ENCODE results near the gene DAPK2. TPM values are rescaled to one million over a fixed set of nuclear protein-coding genes. Genes with fewer than 3 reads are reported as not detected.

The DAPK2 gene
- total and polyA plus RNA-seq, 3 donors from 2014 or later: 3.6 to 7.7 (median 5.9) TPM

GRCh38 chr15:64003182-64003581, 43.1 kb downstream of the DAPK2 start:
- 85 to 91% methylated on average over 4 of the region's 4 CpGs for WGBS, 2 donors
- Histone ChIP-seq H3K4me3 (no peak overlapping the region), H3K4me1 (peaks cover 11% of the 10 kb centered on the region), H3K36me3 (ENCODE audit: low read depth, missing control alignments) (no peaks in the 10 kb centered on the region), H3K27me3 (no peaks in the 10 kb centered on the region), H3K9me3 (no peaks in the 10 kb centered on the region), H3K27ac (no peak overlapping the region)
- no peak for DNase-seq
- TF ChIP-seq CTCF (IDR thresholded peaks at IDR 0.05) (no peak), POLR2A (IDR thresholded peaks at IDR 0.05) (no peak)
- intact Hi-C loops (cut with DNase I; ENCODE audit: low total_unique reads): no loop called here

- TF ChIP-seq CTCF (IDR thresholded peaks at IDR 0.05): no peak
- TF ChIP-seq POLR2A (IDR thresholded peaks at IDR 0.05): no peak
Measured at GRCh38 chr15:64001148-64001547, 45.1 kb downstream of the DAPK2 start.

GRCh38 chr15:64000183-64000951, 45.9 kb downstream of the DAPK2 start:
- Histone ChIP-seq H3K4me3 (no peak overlapping the region), H3K27ac (no peak overlapping the region), H3K9me3 (no peaks in the 10 kb centered on the region), H3K36me3 (ENCODE audit: low read depth, missing control alignments) (no peaks in the 10 kb centered on the region), H3K4me1 (peaks cover 12% of the 10 kb centered on the region), H3K27me3 (no peaks in the 10 kb centered on the region)
- intact Hi-C loops (cut with DNase I; ENCODE audit: low total_unique reads): no loop called here
- TF ChIP-seq POLR2A (IDR thresholded peaks at IDR 0.05) (no peak), CTCF (IDR thresholded peaks at IDR 0.05) (no peak)
- WGBS, 2 donors: 88 to 97% methylated on average over 4 of the region's 4 CpGs
- no peak for DNase-seq

More at GRCh38 chr15:64001148-64001547, 45.1 kb downstream of the DAPK2 start:
- no peak overlapping the region for H3K27ac ChIP-seq
- H3K9me3 ChIP-seq: no peaks in the 10 kb centered on the region
- no peaks in the 10 kb centered on the region for H3K36me3 ChIP-seq (ENCODE audit: low read depth, missing control alignments)
- WGBS, 2 donors: 85 to 91% methylated on average over 5 of the region's 5 CpGs
- DNase-seq: no peak
- H3K4me3 ChIP-seq: no peak overlapping the region
- H3K4me1 ChIP-seq: peaks cover 12% of the 10 kb centered on the region
- H3K27me3 ChIP-seq: no peaks in the 10 kb centered on the region
- intact Hi-C loops (cut with DNase I; ENCODE audit: low total_unique reads): no loop called here

- peaks cover 12% of the 10 kb centered on the region for H3K4me1 ChIP-seq
- intact Hi-C loops (cut with DNase I; ENCODE audit: low total_unique reads): no loop called here
- no peak overlapping the region for H3K4me3 ChIP-seq
- 5 to 50% methylated on average over 1 to 3 of the region's 3 CpGs for WGBS, 2 donors
- DNase-seq: no peak
- H3K36me3 ChIP-seq (ENCODE audit: low read depth, missing control alignments): no peaks in the 10 kb centered on the region
- H3K27ac ChIP-seq: no peak overlapping the region
- TF ChIP-seq CTCF (IDR thresholded peaks at IDR 0.05): no peak
- no peak for TF ChIP-seq POLR2A (IDR thresholded peaks at IDR 0.05)
- H3K9me3 ChIP-seq: no peaks in the 10 kb centered on the region
- H3K27me3 ChIP-seq: no peaks in the 10 kb centered on the region
Measured at GRCh38 chr15:63999177-63999576, 47.1 kb downstream of the DAPK2 start.

GRCh38 chr15:63998489-63998888, 47.8 kb downstream of the DAPK2 start:
- 39 to 42% methylated on average over 7 to 8 of the region's 8 CpGs for WGBS, 2 donors
- H3K9me3 ChIP-seq: no peaks in the 10 kb centered on the region
- intact Hi-C loops (cut with DNase I; ENCODE audit: low total_unique reads): no loop called here

More at GRCh38 chr15:63998489-63998888, 47.8 kb downstream of the DAPK2 start:
- no peak overlapping the region for H3K4me3 ChIP-seq
- no peak overlapping the region for H3K27ac ChIP-seq
- DNase-seq: no peak
- TF ChIP-seq CTCF (IDR thresholded peaks at IDR 0.05): no peak
- no peak for TF ChIP-seq POLR2A (IDR thresholded peaks at IDR 0.05)
- no peaks in the 10 kb centered on the region for H3K27me3 ChIP-seq
- H3K36me3 ChIP-seq (ENCODE audit: low read depth, missing control alignments): no peaks in the 10 kb centered on the region
- H3K4me1 ChIP-seq: peaks cover 12% of the 10 kb centered on the region
